Stimulated activated naive CD8-positive, alpha-beta T cell treated with anti-CD3 and anti-CD28 coated beads, Interleukin-15, amount 100 ng/mL, for 72 hours (primary cell): ENCODE data around the gene TEX19.

Source experiments
- ATAC-seq: fragments of 150-1000 bp; cut with Tn5 transposase; 2 replicates; pipeline ENCODE4 v1.10.0; 2021; ENCODE audit warnings: mild to moderate bottlenecking, moderate library complexity
- DNase-seq, 2 donors: peaks; one replicate each; pipeline ENCODE4 v3.0.0; 2021 to 2022
- H3K27ac Mint-ChIP-seq, 2 donors: one replicate each; pipeline ENCODE4 v1.8.0; 2022; ENCODE audit warnings: mild to moderate bottlenecking in 2 of 2, mixed read lengths in 2 of 2, moderate library complexity in 2 of 2
- H3K27me3 Mint-ChIP-seq: one replicate; pipeline ENCODE4 v1.8.0; 2022; ENCODE audit warnings: mixed read lengths
- H3K4me1 Mint-ChIP-seq: one replicate; pipeline ENCODE4 v1.8.0; 2022; ENCODE audit warnings: mild to moderate bottlenecking, mixed read lengths
- H3K4me3 Mint-ChIP-seq, 2 donors: one replicate each; pipeline ENCODE4 v1.8.0; 2022; ENCODE audit warnings: mild to moderate bottlenecking in 2 of 2, mixed read lengths in 2 of 2, moderate library complexity in 1 of 2
- H3K9me3 Mint-ChIP-seq, 2 donors: one replicate each; pipeline ENCODE4 v1.8.0; 2022; ENCODE audit warnings: mixed read lengths in 2 of 2

TEX19 gene

DNA sequence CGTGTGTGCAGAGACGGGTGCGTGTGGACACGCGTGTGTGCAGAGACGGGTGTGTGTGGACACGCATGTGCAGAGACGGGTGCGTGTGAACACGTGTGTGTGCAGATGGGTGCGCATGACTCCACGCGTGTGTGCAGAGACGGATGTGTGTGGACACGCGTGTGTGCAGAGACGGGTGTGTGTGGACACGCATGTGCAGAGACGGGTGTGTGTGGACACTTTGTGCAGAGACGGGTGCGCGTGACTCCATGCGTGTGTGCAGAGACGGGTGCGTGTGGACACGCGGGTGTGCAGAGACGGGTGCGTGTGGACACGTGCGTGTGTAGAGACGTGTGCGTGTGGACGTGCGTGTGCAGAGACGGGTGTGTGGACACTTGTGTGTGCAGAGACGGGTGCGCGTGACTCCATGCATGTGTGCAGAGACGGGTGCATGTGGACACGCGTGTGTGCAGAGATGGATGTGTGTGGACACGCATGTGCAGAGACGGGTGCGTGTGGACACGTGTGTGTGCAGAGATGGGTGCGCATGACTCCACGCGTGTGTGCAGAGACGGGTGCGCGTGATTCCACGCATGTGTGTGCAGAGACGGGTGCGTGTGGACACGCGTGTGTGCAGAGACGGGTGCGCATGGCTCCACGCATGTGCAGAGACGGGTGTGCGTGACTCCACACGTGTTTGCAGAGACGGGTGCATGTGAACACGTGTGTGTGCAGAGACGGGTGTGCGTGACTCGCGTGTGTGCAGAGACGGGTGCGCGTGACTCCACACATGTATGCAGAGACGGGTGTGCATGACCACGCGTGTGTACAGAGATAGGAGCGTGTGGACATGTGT, 40.1 kb upstream of the TEX19 start:
- H3K27me3 Mint-ChIP-seq: no peaks in the 10 kb centered on the region
- ATAC-seq (no peak), DNase-seq (no peak)
- H3K4me3 Mint-ChIP-seq: no peak overlapping the region
- H3K27ac Mint-ChIP-seq: no peak overlapping the region
- H3K9me3 Mint-ChIP-seq: no peaks in the 10 kb centered on the region
- H3K4me1 Mint-ChIP-seq: peaks cover 37% of the 10 kb centered on the region

DNA sequence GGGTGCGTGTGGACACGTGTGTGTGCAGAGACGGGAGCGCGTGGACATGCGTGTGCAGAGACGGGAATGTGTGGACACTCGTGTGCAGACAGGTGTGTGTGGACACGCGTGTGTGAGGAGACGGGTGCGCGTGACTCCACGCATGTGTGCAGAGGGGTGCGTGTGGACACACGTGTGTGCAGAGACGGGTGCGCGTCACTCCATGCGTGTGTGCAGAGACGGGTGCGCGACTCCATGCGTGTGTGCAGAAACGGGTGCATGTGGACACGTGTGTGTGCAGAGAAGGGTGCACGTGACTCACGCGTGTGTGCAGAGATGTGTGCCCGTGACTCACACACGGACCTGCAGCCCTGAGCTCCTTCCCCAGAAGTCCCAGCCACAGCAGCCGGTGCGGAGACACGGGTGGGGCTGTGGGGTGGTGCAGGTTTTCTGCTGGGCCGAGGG, 39.4 kb upstream of the TEX19 start:
- H3K4me1 Mint-ChIP-seq: peaks cover 39% of the 10 kb centered on the region
- H3K27me3 Mint-ChIP-seq: no peaks in the 10 kb centered on the region
- no peak overlapping the region for H3K27ac Mint-ChIP-seq
- H3K4me3 Mint-ChIP-seq: no peak overlapping the region
- no peak for ATAC-seq
- no peaks in the 10 kb centered on the region for H3K9me3 Mint-ChIP-seq
- DNase-seq: no peak

GRCh38 chr17:82320140-82320840, 38.8 kb upstream of the TEX19 start:
- ATAC-seq: no peak
- Mint-ChIP-seq H3K4me3 (peak overlapping the region in 1 of 2 donors; percentile 89), H3K27ac (peak overlapping the region in 1 of 2 donors; percentile 91), H3K4me1 (peaks cover 42% of the 10 kb centered on the region), H3K9me3 (no peaks in the 10 kb centered on the region), H3K27me3 (no peaks in the 10 kb centered on the region)
- no peak for DNase-seq

GRCh38 chr17:82320956-82321927, 37.8 kb upstream of the TEX19 start:
- Mint-ChIP-seq H3K9me3 (no peaks in the 10 kb centered on the region), H3K27me3 (no peaks in the 10 kb centered on the region), H3K4me1 (peaks cover 40% of the 10 kb centered on the region), H3K27ac (peak overlapping the region in 1 of 2 donors; percentile 99), H3K4me3 (peak overlapping the region in 1 of 2 donors; percentile 89)
- peak; percentile 83 to 87 for DNase-seq
- peak; percentile 67 for ATAC-seq

DNA sequence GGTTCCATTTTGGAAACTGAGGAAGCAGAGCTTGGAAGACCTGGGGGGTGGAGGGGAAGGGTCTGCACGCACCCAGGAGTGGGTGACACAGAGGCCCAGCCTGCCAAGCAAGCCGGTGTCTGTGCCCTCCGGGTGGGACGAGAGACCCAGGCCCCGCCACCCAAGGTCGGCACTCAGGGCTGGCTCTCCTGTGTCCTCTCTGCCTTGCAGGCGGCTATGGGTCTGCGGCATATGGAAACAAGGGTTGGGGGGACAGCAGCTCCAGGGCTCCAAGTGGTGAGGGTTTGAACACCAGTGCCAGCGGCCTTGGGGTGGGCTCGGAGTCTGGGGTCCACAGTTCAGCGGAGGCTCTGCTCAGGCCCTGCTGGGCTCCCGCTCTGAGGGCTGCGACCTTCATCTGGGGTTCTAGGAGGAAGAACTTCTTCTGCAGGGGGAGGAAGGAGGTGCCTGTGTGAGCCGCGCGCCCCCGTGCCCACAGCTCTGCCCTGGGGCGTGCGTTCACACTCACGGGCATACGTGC, 37.0 kb upstream of the TEX19 start:
- peak overlapping the region in 1 of 2 donors; percentile 89 for H3K4me3 Mint-ChIP-seq

DNA sequence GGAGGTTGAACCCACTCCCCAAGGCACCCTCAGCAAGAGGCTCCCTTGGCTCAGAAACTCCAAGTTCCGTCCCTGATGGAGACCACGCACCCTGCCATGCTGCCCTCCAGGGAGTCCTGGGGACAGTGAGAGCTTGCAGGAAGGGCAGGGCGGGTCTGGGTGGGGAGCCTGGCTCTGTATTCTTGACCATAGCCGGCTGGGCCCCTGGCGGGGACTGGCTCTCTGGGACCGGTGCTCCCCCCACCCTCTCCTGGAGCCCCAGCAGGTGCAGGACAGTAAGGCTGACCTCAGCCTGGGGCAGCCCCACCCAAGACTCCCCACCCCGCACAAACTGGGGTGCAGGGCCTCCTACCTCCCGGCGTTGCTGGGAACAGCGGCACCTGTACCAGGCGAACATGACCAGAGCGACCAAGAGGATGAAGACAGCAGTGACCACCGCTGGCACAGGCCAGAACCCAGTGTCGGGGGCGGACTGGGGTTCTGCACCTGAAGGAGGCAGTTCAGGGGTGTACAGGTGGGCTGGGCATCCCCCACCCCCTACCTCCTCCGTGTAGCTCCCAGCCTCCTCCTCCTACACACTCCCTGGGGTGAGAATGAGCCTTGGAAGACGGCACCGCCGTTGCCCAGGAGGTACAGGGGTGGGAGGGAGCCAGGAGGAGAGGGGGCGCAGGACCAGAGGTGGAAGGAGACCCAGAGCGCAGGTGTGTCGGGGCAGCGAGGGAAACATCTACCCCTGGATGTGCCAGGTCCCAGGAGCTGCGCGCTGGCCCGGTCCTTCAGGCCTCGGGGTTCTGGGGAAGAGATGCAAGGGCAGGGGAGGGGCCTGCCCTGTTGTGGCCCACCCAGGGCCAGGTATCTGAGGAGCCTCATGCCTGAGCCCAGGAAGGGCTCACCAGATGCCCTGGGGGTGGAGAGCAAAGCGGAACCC, 36.3 kb upstream of the TEX19 start:
- H3K4me3 Mint-ChIP-seq: peak overlapping the region in 1 of 2 donors; percentile 89
- no peak for ATAC-seq
- H3K9me3 Mint-ChIP-seq: no peaks in the 10 kb centered on the region
- H3K27ac Mint-ChIP-seq: peak overlapping the region; percentile 63 to 90
- no peaks in the 10 kb centered on the region for H3K27me3 Mint-ChIP-seq
- DNase-seq: peak in 1 of 2 donors; percentile 9
- H3K4me1 Mint-ChIP-seq: peaks cover 50% of the 10 kb centered on the region

More for the DNA sequence above, 37.0 kb upstream of the TEX19 start:
- Mint-ChIP-seq H3K9me3 (no peaks in the 10 kb centered on the region), H3K4me1 (peaks cover 42% of the 10 kb centered on the region), H3K27ac (peak overlapping the region in 1 of 2 donors; percentile 90), H3K27me3 (no peaks in the 10 kb centered on the region)
- DNase-seq (no peak), ATAC-seq (no peak)

GRCh38 chr17:82323514-82324234, 35.4 kb upstream of the TEX19 start:
- Mint-ChIP-seq H3K4me3 (peak overlapping the region; percentile 68 to 89), H3K4me1 (peaks cover 54% of the 10 kb centered on the region), H3K27me3 (no peaks in the 10 kb centered on the region), H3K27ac (peak overlapping the region in 1 of 2 donors; percentile 76), H3K9me3 (no peaks in the 10 kb centered on the region)
- DNase-seq (no peak), ATAC-seq (no peak)

- peaks cover under 1% of the 10 kb centered on the region for H3K27me3 Mint-ChIP-seq
- no peaks in the 10 kb centered on the region for H3K9me3 Mint-ChIP-seq
- peak overlapping the region in 1 of 2 donors; percentile 29 for H3K4me3 Mint-ChIP-seq
- peak overlapping the region in 1 of 2 donors; percentile 34 for H3K27ac Mint-ChIP-seq
- ATAC-seq (no peak), DNase-seq (no peak)
- peaks cover 54% of the 10 kb centered on the region for H3K4me1 Mint-ChIP-seq
These were observed 34.3 kb upstream of the TEX19 start for GRCh38 chr17:82324566-82325285.

DNA sequence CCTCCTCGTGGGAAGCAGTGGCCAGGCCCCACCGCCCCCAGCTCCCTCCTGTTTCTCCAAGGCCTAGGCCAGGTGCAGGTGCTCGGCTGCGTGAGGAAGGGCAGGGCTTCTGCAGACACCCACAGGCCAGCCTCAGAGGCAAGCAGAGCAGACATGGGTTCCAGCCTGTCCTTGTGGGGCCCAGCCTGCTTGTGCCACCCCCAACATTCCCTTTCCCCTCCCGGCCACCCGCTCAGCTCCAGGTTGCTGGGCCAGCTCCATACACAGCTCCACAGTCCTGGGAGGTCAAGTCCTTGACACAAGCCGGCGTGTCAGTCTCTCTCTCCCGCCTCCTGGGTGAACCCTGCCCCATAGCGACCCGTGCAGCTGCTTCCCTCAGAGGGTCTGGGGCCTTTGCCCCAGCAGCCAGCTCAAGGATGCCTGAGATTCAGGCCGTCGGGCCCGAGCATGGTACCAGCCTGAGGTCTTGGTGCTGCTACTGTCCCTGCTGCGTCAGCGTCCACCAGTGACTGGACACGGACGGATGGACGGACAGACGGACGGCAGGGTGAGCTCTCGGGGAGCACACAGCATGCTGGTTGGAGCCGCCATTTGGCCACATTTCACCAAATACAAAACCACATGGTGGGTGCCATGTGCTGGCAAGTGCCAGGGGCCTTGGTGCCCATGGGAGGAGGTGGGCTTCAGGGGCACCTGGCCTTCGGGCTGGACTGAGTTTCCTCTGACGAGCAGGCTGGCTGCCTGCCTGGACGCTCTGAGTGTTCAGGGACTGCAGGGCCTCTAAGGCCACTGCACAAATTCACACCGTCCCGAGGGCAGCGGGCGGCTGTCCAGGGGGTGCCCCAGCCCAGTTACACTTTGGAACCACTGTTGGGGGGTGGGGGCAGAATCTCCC, 33.5 kb upstream of the TEX19 start:
- H3K4me1 Mint-ChIP-seq: peaks cover 58% of the 10 kb centered on the region
- peaks cover 9% of the 10 kb centered on the region for H3K27me3 Mint-ChIP-seq
- DNase-seq (no peak), ATAC-seq (no peak)
- no peak overlapping the region for H3K4me3 Mint-ChIP-seq
- H3K9me3 Mint-ChIP-seq: no peaks in the 10 kb centered on the region
- H3K27ac Mint-ChIP-seq: peak overlapping the region in 1 of 2 donors; percentile 34

DNA sequence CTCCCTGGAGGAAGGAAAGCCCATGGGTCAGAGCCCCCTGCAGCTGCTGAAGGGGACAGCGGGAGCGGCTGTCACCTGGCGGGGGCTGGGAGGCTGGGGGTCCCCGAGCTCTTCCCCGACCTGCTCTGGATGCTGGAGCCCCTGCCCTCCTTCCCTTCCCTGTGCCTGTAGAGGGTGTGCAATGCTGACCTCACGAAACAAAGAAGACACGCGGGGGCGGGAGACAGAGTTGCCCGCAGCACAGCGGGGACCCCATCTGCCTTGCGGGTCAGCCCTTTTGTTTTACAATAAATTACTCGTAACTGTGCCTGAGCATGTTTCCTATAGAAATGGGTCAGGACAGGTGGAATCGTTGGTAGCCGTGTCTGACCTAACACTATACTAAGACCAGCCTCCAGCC, 31.8 kb upstream of the TEX19 start:
- peaks cover 26% of the 10 kb centered on the region for H3K27me3 Mint-ChIP-seq
- no peaks in the 10 kb centered on the region for H3K9me3 Mint-ChIP-seq
- no peak overlapping the region for H3K4me3 Mint-ChIP-seq
- DNase-seq (no peak), ATAC-seq (no peak)
- peaks cover 60% of the 10 kb centered on the region for H3K4me1 Mint-ChIP-seq
- no peak overlapping the region for H3K27ac Mint-ChIP-seq

- DNase-seq (no peak), ATAC-seq (no peak)
- H3K9me3 Mint-ChIP-seq: no peaks in the 10 kb centered on the region
- H3K27ac Mint-ChIP-seq: no peak overlapping the region
- peaks cover 60% of the 10 kb centered on the region for H3K4me1 Mint-ChIP-seq
- H3K27me3 Mint-ChIP-seq: peaks cover 30% of the 10 kb centered on the region
- no peak overlapping the region for H3K4me3 Mint-ChIP-seq
These were observed 31.3 kb upstream of the TEX19 start for GRCh38 chr17:82327757-82328140.
